K562 (cell line): ENCODE data around the gene GLUL. TPM values are rescaled to one million over a fixed set of nuclear protein-coding genes. Genes with fewer than 3 reads are reported as not detected.

Experiments used
- ZNF766 ChIP-seq: fragments of 200-800 bp; sonication (Bioruptor generic); conservative IDR thresholded peaks from 2 replicates; pipeline ENCODE4 v1.6.1; 2016; ENCODE audit warnings: missing genetic modification characterization, missing compliant biosample characterization
- polyA plus RNA-seq, 8 experiments: library from polyadenylated mRNA; depleted of rRNA in 4 of 8; stranded (reverse) in 5 of 8; unstranded in 3 of 8; fragments of >200 nt; fragmentation: Nextera tagmentation in 2 of 8; fragmentation: Illumina TruSeq in 1 of 8; extraction: Ambion mirVana in 2 of 8; extraction: Trizol in 1 of 8; gene quantifications; 2 replicates each; pipeline versions ENCODE4 v1.2.1 to v1.2.3, GENCODE V29; 2011 to 2014; ENCODE audit warnings: inconsistent platforms in 1 of 8, missing spikeins in 1 of 8
- total RNA-seq, 7 experiments: library from RNA; depleted of rRNA in 6 of 7; stranded (reverse); fragments of >200 nt in 6 of 7; fragmentation: Illumina TruSeq in 2 of 7; extraction: Trizol in 2 of 7; gene quantifications; 2 replicates each; pipeline versions ENCODE4 v1.2.1 to v1.2.3, GENCODE V29; 2011 to 2021; ENCODE audit warnings: low replicate concordance in 1 of 7
- TF ChIP-seq, protein P1 (sequence below): fragments of 450-650 bp; IDR thresholded peaks from 2 replicates; pipeline ENCODE4 v1.6.1; 2016; ENCODE audit warnings: mild to moderate bottlenecking, moderate library complexity

GLUL gene
- total and polyA plus RNA-seq, 9 of the 15 experiments (the other 6 are each of a cell fraction or from before 2014, with no cell fraction given): 1,088 to 4,222 (median 1,338) TPM

DNA sequence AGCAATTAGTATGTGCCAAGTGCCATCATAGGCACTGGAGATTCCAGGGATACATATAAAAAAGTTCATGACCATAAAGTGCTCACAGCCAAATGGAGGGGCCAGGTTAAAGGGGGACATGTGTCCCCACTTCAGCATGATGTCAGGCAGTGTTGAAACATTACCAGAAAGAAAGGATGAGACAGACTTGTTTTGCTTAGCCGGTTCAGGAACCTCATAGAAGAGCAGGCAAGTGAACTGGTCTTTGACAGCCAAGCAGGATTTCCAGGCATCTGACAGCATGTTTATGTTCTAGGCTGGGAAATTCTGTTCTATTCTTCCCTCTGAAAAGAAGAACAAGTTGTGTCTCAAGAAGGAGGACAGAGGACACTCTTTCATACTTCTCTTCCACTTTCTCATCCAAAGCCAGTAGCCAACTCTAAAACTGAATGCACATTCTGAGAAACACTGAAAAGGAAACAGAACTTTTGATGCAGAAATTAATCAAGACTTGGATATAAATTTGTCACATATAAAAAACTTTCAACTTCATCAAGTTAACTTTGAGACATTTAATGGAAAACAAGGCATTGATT, 39.7 kb downstream of the GLUL start (continued):
- TF ChIP-seq, protein P1, sequence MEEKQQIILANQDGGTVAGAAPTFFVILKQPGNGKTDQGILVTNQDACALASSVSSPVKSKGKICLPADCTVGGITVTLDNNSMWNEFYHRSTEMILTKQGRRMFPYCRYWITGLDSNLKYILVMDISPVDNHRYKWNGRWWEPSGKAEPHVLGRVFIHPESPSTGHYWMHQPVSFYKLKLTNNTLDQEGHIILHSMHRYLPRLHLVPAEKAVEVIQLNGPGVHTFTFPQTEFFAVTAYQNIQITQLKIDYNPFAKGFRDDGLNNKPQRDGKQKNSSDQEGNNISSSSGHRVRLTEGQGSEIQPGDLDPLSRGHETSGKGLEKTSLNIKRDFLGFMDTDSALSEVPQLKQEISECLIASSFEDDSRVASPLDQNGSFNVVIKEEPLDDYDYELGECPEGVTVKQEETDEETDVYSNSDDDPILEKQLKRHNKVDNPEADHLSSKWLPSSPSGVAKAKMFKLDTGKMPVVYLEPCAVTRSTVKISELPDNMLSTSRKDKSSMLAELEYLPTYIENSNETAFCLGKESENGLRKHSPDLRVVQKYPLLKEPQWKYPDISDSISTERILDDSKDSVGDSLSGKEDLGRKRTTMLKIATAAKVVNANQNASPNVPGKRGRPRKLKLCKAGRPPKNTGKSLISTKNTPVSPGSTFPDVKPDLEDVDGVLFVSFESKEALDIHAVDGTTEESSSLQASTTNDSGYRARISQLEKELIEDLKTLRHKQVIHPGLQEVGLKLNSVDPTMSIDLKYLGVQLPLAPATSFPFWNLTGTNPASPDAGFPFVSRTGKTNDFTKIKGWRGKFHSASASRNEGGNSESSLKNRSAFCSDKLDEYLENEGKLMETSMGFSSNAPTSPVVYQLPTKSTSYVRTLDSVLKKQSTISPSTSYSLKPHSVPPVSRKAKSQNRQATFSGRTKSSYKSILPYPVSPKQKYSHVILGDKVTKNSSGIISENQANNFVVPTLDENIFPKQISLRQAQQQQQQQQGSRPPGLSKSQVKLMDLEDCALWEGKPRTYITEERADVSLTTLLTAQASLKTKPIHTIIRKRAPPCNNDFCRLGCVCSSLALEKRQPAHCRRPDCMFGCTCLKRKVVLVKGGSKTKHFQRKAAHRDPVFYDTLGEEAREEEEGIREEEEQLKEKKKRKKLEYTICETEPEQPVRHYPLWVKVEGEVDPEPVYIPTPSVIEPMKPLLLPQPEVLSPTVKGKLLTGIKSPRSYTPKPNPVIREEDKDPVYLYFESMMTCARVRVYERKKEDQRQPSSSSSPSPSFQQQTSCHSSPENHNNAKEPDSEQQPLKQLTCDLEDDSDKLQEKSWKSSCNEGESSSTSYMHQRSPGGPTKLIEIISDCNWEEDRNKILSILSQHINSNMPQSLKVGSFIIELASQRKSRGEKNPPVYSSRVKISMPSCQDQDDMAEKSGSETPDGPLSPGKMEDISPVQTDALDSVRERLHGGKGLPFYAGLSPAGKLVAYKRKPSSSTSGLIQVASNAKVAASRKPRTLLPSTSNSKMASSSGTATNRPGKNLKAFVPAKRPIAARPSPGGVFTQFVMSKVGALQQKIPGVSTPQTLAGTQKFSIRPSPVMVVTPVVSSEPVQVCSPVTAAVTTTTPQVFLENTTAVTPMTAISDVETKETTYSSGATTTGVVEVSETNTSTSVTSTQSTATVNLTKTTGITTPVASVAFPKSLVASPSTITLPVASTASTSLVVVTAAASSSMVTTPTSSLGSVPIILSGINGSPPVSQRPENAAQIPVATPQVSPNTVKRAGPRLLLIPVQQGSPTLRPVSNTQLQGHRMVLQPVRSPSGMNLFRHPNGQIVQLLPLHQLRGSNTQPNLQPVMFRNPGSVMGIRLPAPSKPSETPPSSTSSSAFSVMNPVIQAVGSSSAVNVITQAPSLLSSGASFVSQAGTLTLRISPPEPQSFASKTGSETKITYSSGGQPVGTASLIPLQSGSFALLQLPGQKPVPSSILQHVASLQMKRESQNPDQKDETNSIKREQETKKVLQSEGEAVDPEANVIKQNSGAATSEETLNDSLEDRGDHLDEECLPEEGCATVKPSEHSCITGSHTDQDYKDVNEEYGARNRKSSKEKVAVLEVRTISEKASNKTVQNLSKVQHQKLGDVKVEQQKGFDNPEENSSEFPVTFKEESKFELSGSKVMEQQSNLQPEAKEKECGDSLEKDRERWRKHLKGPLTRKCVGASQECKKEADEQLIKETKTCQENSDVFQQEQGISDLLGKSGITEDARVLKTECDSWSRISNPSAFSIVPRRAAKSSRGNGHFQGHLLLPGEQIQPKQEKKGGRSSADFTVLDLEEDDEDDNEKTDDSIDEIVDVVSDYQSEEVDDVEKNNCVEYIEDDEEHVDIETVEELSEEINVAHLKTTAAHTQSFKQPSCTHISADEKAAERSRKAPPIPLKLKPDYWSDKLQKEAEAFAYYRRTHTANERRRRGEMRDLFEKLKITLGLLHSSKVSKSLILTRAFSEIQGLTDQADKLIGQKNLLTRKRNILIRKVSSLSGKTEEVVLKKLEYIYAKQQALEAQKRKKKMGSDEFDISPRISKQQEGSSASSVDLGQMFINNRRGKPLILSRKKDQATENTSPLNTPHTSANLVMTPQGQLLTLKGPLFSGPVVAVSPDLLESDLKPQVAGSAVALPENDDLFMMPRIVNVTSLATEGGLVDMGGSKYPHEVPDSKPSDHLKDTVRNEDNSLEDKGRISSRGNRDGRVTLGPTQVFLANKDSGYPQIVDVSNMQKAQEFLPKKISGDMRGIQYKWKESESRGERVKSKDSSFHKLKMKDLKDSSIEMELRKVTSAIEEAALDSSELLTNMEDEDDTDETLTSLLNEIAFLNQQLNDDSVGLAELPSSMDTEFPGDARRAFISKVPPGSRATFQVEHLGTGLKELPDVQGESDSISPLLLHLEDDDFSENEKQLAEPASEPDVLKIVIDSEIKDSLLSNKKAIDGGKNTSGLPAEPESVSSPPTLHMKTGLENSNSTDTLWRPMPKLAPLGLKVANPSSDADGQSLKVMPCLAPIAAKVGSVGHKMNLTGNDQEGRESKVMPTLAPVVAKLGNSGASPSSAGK: no peak
- TF ChIP-seq ZNF766 (CRISPR knock-in tag): no peak
- TF ChIP-seq, all 486 proteins: peak for 0
